Hematopoietic multipotent progenitor cell treated with erythropoietin and hydrocortisone succinate and interleukin-3 and kit ligand, for 4 days (in vitro differentiated cells): ENCODE measurements around the gene BLTP2.
"Not testable (repeated sequence)": the region's sequence is repeated elsewhere in the genome, so short reads cannot be mapped to it uniquely, and the experiment has no call there.

Experiments used
- DNase-seq: peaks from one replicate; pipeline ENCODE4 v3.0.0-alpha.2; 2015

The BLTP2 gene

GRCh38 chr17:28644787-28645575 is at the start of gene BLTP2:
TSS of gene BLTP2 (minus strand) at chr17:28645158. CDS start at chr17:28645056, 102 bp downstream.
- peak; percentile 99 for DNase-seq

DNA sequence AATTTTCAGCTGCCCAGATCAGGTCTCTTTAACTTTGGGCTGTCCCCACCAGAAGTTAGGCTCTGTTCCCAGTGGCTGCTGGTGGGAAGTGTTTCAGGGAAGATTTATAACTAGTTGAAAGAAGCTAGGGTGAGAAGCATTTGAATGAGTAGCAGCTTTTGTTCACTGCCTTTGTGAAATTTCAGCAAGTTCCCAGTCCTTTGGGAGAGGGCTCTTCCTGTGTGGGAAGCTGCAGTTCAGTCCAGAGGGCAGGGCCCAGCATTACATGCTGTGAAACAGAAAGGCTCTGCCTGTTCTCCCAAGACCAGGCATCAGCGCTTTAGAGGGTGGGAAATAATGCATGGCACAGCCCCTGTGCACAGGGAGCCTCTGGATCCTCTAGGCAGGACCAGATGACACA is 48.9 kb upstream of the BLTP2 start:
- DNase-seq = no peak

DNA sequence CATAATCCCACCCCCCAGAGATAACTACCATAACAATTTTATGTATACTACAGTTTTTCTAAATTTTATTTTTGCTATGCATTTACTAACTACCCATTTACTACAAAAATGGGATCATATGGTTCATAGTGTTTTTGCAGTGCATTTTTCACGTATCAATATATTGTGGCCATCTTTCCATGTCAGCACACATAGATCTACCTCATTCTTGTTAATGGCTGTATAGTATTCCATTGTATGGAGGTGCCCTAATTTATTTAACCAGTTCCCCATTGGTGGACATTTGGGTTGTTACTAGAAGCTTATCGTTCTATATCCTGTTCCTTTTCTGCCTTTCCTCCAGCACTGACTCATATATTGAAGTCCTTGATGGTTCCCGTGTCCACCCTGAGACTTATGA is 44.1 kb upstream of the BLTP2 start:
- no peak for DNase-seq

DNA sequence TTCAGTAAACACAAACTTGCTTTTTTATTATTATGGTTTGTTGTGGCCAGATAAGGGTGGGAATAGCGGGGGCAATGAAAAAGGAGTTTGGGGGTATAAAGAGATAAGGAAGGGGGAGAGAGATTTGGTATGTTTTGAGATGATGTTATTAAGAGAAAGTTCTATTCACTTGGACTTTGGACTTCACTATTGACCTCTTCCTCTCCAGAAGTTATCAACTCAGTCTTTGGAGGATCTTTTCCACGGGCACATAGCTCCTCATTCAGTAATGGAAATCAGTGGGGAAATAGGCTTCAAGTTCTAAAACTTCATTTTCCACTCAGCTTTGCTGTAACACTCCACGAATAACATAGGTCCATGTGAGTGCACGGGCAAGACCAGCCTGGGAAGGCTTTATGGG is 43.5 kb upstream of the BLTP2 start:
- DNase-seq = no peak

DNA sequence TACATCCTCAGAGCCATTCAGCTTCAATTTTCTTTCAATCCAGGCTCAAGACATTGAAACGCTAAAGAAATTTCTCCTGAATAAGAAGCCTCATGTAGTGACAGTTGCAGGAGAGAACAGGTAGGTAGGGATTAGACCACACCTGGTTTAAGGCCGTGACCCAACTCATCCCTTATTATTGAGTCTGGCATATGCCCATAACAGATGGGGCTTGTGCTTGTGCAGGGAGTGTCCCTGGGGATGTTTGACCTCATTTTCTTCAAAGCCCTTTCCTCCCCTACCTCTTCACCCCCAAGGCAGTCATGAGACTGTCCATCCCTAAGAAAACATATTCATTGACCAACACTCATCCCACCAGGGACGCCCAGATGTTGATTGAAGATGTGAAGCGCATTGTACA is 41.3 kb upstream of the BLTP2 start:
- no peak for DNase-seq

GRCh38 chr17:28685366-28685765 is 40.4 kb upstream of the BLTP2 start:
- no peak for DNase-seq

DNA sequence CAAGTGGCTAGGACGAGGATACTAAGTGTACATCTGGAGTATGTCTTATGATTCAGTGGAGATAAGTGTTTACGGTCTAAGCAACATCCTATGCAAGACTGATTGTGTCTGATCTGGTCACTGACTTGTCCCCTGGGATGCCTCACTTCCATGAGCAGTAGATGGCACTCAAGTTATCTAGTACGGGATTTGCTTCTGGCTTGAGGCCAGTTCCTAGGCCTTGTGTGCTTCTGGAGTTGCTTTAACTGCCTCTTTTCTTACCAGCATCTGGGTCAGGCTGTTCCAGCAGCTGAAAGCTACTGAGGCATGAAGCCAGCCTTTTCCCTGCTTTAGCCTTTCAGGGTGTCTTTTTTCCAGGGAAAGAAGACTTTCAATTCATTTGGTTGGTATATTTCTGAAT is 40.0 kb upstream of the BLTP2 start:
- no peak for DNase-seq

DNA sequence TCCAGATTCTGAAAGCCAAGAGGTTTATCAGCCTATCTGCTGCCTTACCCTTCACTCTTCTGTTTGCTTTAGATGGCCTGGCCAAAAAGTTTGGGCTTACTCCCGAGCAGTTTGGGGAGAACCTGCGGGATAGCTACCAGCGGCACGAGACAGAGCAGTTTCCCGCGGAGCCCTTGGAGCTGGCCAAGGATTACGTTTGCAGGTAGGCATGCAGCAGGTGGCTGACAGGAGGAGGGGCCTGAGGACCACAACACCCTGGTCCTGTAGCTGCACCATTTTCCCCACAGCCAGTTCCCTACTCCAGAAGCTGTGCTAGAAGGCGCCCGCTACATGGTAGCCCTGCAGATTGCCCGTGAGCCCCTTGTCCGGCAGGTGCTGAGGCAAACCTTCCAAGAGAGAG is 37.7 kb upstream of the BLTP2 start:
- no peak for DNase-seq

- peak; percentile 27 for DNase-seq
Measured at GRCh38 chr17:28675980-28676379, 31.0 kb upstream of the BLTP2 start.

- DNase-seq = no peak
Measured at GRCh38 chr17:28675490-28675889, 30.5 kb upstream of the BLTP2 start.

DNA sequence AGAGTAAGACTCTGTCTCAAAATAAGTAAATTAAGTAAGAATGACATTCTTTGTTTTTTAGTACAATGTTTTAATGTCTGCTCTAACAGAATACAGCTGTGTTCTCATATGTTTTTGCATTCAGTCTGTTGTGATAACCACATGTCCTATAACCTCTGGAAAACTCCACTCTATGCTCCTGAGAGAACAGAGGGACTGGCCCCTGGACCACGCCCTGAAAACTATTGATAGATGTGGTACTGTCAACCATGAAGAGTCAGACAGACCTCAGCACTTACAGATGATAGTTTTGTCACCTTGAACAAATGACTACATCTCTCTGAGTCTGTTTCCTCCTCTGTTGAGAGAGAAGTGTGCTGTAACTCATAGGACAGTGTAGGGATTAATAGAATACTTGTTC is 25.0 kb upstream of the BLTP2 start:
- DNase-seq = no peak

- no peak for DNase-seq
Measured at GRCh38 chr17:28667870-28668269, 22.9 kb upstream of the BLTP2 start.

- DNase-seq = peak; percentile 15
Measured at GRCh38 chr17:28665994-28666393, 21.0 kb upstream of the BLTP2 start.

- DNase-seq = peak; percentile 19
Measured at GRCh38 chr17:28663723-28664122, 18.8 kb upstream of the BLTP2 start.

GRCh38 chr17:28662527-28662829 is 17.5 kb upstream of the BLTP2 start:
- no peak for DNase-seq

- DNase-seq = peak; percentile 97
Measured at GRCh38 chr17:28661635-28662526, 16.9 kb upstream of the BLTP2 start, which contains the start of the genes SDF2 and SUPT6H. TSS of gene SDF2 (minus strand) at chr17:28661906. CDS start at chr17:28661876, 30 bp downstream. TSS of gene SUPT6H (plus strand) at chr17:28662205. CDS start at chr17:28673402, 11,197 bp downstream.

DNA sequence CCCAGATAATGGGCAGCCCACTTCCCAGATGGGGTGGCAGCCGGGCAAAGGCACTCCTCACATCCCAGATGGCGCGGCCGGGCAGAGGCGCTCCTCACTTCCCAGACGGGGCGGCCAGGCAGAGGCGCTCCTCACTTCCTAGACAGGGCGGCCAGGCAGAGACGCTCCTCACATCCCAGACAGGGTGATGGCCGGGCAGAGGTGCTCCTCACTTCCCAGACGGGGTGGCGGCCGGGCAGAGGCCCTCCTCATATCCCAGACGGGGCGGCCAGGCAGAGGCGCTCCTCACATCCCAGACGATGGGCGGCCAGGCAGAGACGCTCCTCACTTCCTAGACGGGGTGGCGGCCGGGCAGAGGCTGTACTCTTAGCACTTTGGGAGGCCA is 14.5 kb upstream of the BLTP2 start:
- not testable (repeated sequence) for DNase-seq

DNA sequence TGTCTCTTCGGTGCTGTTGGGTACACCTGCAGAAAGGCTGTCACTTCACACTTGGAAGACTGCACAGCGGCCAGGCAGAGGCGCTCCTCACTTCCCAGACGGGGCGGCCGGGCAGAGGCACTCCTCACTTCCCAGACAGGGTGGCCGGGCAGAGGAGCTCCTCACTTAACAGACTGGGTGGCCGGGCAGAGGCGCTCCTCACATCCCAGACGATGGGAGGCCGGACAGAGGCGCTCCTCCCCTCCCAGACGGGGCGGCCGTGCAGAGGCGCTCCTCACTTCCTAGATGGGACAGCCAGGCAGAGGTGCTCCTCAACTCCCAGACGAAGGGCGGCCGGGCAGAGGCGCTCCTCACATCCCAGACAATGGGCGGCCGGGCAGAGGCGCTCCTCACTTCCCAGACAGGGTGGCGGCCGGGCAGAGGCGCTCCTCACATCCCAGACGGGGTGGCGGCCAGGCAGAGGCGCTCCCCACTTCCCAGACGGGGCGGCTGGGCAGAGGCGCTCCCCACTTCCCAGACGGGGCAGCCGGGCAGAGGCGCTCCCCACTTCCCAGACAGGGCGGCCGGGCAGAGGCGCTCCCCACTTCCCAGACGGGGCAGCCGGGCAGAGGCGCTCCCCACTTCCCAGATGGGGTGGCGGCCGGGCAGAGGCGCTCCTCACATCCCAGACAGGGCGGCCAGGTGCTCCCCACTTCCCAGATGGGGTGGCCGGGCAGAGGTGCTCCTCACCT is 14.0 kb upstream of the BLTP2 start:
- DNase-seq = not testable (repeated sequence)

GRCh38 chr17:28658342-28658741 is 13.4 kb upstream of the BLTP2 start:
- DNase-seq = not testable (repeated sequence)

GRCh38 chr17:28657756-28658155 is 12.8 kb upstream of the BLTP2 start:
- DNase-seq = no peak

DNA sequence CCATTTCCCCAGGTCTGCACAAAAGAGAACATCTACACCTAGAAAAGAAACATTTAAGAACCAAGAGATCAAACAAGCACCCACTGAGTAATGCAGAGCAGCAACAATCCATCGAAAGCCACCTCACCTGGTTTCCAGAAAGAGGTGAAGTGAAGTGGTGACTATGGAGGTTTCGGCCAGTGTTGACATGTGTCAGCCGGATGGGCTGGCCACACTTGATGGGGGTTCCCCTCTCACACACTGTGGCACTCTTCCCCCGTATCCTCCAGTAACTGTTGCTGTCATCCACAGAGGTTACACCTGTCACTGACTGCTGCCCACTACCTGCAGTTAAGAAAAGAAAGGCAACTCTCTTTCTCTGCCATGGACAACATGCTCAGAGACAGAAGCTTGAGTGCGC is 10.2 kb upstream of the BLTP2 start:
- DNase-seq = no peak

DNA sequence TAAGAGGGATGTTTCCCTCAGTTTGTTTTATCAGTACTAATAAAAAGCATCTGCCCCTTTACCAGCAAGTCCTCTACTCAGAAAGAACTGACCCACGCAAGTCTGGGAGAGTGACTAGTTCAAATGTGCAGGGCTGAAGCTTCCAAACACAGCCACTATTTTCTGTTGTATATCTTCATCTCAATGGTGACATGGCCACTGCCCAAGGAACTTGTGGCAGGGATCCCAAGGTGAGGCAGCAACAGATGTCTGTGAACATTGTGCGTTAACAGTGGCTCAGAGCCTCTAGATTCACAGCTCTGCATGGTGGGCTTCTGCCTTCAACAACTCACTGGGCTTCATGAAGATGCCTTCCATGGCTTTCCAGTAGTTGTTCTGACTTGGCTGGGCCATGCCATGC is 3.7 kb upstream of the BLTP2 start:
- no peak for DNase-seq

DNA sequence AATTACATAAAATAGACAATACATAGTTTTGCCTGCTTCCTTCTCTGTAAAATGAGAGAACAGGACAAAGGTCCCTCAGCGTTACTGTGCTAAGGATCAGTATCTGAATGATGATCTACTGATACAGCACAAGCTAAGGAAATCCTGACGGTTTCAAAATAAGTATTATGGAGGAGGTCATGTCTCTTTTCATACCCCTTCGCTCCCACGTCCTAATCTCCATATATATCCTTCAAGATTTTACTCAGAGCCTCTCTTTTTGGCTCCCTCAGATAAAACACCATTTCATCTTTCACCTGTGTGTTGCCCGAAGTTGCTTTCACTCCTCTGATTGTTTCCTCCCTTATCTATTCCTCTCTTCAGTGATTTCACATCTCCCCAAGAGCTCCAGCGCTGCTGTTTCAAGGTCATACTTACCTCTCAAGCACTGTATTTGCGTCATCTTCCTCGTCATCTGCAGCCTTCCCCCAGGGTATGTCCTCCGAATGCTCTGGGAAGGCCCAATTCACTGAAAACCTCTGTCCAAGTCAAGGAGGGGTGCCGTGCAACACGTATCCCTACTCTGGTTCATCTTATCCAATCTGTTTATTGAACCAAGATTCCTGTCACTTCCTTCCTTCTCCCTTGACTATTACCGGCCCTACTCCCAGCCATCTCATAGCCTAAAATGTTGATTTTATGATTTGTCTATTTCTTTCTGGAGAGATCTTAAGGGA is 1.2 kb upstream of the BLTP2 start:
- DNase-seq = no peak
